HUES48 (cell line): ENCODE data around the gene CAPN7.

Experiments
- H3K27ac ChIP-seq: one replicate; pipeline ENCODE4 v1.7.0; 2013; ENCODE audit warnings: low read depth, low read length, inconsistent platforms
- H3K27me3 ChIP-seq: 2 replicates; pipeline ENCODE4 v1.6.1; 2013; ENCODE audit warnings: mild to moderate bottlenecking, low read length; ENCODE audit not compliant: control insufficient read depth, insufficient read depth
- H3K36me3 ChIP-seq: 2 replicates; pipeline ENCODE4 v1.6.1; 2013; ENCODE audit warnings: low read length; ENCODE audit not compliant: control insufficient read depth, insufficient read depth
- H3K4me1 ChIP-seq: 2 replicates; pipeline ENCODE4 v1.6.1; 2013; ENCODE audit warnings: mild to moderate bottlenecking, low read length; ENCODE audit not compliant: control insufficient read depth, insufficient read depth
- H3K4me3 ChIP-seq: 2 replicates; pipeline ENCODE4 v1.5.1; 2013; ENCODE audit warnings: mild to moderate bottlenecking, low read depth, low read length
- H3K9ac ChIP-seq: 2 replicates; pipeline ENCODE4 v1.6.1; 2013; ENCODE audit warnings: mild to moderate bottlenecking, low read depth, low read length, moderate library complexity
- H3K9me3 ChIP-seq: 2 replicates; pipeline ENCODE4 v1.6.1; 2013; ENCODE audit warnings: low read length; ENCODE audit not compliant: control insufficient read depth, insufficient read depth

CAPN7 gene

GRCh38 chr3:15301761-15302160, 95.7 kb downstream of the CAPN7 start:
- Histone ChIP-seq H3K4me3 (no peak overlapping the region), H3K36me3 (peaks cover 10% of the 10 kb centered on the region), H3K27me3 (no peaks in the 10 kb centered on the region), H3K9ac (no peak overlapping the region), H3K4me1 (no peaks in the 10 kb centered on the region), H3K27ac (no peak overlapping the region), H3K9me3 (no peaks in the 10 kb centered on the region)
